HCT116 (cell line): Measurements from ENCODE around the gene AUTS2. TPM values are rescaled to one million over a fixed set of nuclear protein-coding genes. Genes with fewer than 3 reads are reported as not detected.

Source experiments
- ATAC-seq: fragments of 200-7000 bp; cut with Tn5 transposase; 2 replicates; pipeline ENCODE4 v1.9.1; 2020; ENCODE audit warnings: mild to moderate bottlenecking, moderate library complexity
- BruUV-seq: library from RNA; stranded (reverse); fragments of 400-500 nt; replicated peaks from 2 replicates; lab custom pipeline; 2021; lab: Mats Ljungman, UMichigan
- CTCF ChIA-PET: fragments of 300-600 bp; sonication (Branson Sonifier 250); formaldehyde crosslinking; loops from one replicate; lab custom pipeline; 2021; ENCODE audit warnings: antibody characterized with exemption; lab: Charles Lee
- POLR2A ChIA-PET: fragments of 300-600, 350-600 bp; sonication (Branson Sonifier 250); formaldehyde crosslinking; loops from one replicate; lab custom pipeline; 2021; ENCODE audit warnings: antibody characterized with exemption; lab: Charles Lee
- RAD21 ChIA-PET, 2 experiments: fragments of 300-600 bp; sonication (Branson Sonifier 250); formaldehyde crosslinking; loops; one replicate each; lab custom pipeline; 2023; ENCODE audit warnings: low total read pairs in 2 of 2; ENCODE audit not compliant: uncharacterized antibody in 2 of 2, unreplicated experiment in 2 of 2, low non-redundant PET in 1 of 2; lab: Charles Lee
- DNase-seq: peaks from one replicate; pipeline ENCODE4 v3.0.0-alpha.2; 2010; ENCODE audit warnings: low read depth, low spot score
- H2AFZ ChIP-seq: fragments of 200-600 bp; shearing (Covaris generic), sonication (generic); 2 replicates; pipeline ENCODE4 v1.6.1; 2017; ENCODE audit warnings: low read depth, mixed run types, mixed read lengths, antibody characterized with exemption, low read length; ENCODE audit not compliant: poor library complexity, severe bottlenecking
- H3K27ac ChIP-seq: 2 replicates; pipeline ENCODE4 v1.5.1; 2012; ENCODE audit warnings: low read depth, low read length
- H3K27me3 ChIP-seq: fragments of 200-600 bp; sonication (generic); 2 replicates; pipeline ENCODE4 v1.6.1; 2016; ENCODE audit warnings: mixed run types, low read length, mixed read lengths; ENCODE audit not compliant: insufficient read depth
- H3K36me3 ChIP-seq, 2 experiments: fragments of 200-500 bp in 1 of 2; fragments of 200-600 bp in 1 of 2; sonication (Bioruptor generic) in 1 of 2; sonication (generic) in 1 of 2; 2 replicates each; pipeline versions ENCODE4 v1.5.1 to v1.6.1; 2014 to 2016; ENCODE audit warnings: low read length in 2 of 2, inconsistent platforms in 1 of 2, mixed read lengths in 1 of 2, mixed run types in 1 of 2; ENCODE audit not compliant: insufficient read depth in 2 of 2, control insufficient read depth in 1 of 2
- H3K4me1 ChIP-seq, 2 experiments: fragments of 200-600 bp in 1 of 2; sonication (generic) in 1 of 2; 2 replicates each; pipeline versions ENCODE4 v1.5.1 to v1.6.1; 2012 to 2017; ENCODE audit warnings: low read length in 2 of 2, inconsistent platforms in 1 of 2, mild to moderate bottlenecking in 1 of 2, mixed read lengths in 1 of 2, mixed run types in 1 of 2, moderate library complexity in 1 of 2; ENCODE audit not compliant: insufficient read depth in 2 of 2, control insufficient read depth in 1 of 2
- H3K4me2 ChIP-seq: fragments of 200-600 bp; sonication (generic); 2 replicates; pipeline ENCODE4 v1.6.1; 2017; ENCODE audit warnings: mixed run types, low read length, mixed read lengths
- H3K4me3 ChIP-seq, 2 experiments: fragments of 200-600 bp in 1 of 2; sonication (generic) in 1 of 2; replicated peaks in 1 of 2; 2 replicates each; pipeline ENCODE4 v1.5.1; 2011 to 2016; ENCODE audit warnings: low read length in 2 of 2, control low read depth in 1 of 2, low read depth in 1 of 2, mild to moderate bottlenecking in 1 of 2, mixed read lengths in 1 of 2, mixed run types in 1 of 2
- H3K79me2 ChIP-seq: fragments of 200-600 bp; sonication (generic); 2 replicates; pipeline ENCODE4 v1.6.1; 2017; ENCODE audit warnings: mild to moderate bottlenecking, mixed run types, low read length, moderate library complexity, mixed read lengths; ENCODE audit not compliant: insufficient read depth
- H3K9ac ChIP-seq: fragments of 200-600 bp; sonication (generic); 2 replicates; pipeline ENCODE4 v1.6.1; 2016; ENCODE audit warnings: low read length, mixed read lengths
- H3K9me2 ChIP-seq: fragments of 200-600 bp; sonication (generic), shearing (Covaris generic); 2 replicates; pipeline ENCODE4 v1.6.1; 2017; ENCODE audit warnings: mixed run types, mild to moderate bottlenecking, moderate library complexity; ENCODE audit not compliant: insufficient read depth
- H3K9me3 ChIP-seq, 2 experiments: fragments of 200-500 bp in 1 of 2; fragments of 200-600 bp in 1 of 2; sonication (Bioruptor generic) in 1 of 2; sonication (generic) in 1 of 2; 2 replicates each; pipeline ENCODE4 v1.6.1; 2014 to 2017; ENCODE audit warnings: low read length in 2 of 2, mixed read lengths in 2 of 2, inconsistent platforms in 1 of 2, low read depth in 1 of 2, mild to moderate bottlenecking in 1 of 2, mixed run types in 1 of 2, moderate library complexity in 1 of 2; ENCODE audit not compliant: control insufficient read depth in 1 of 2, insufficient read depth in 1 of 2
- H4K20me1 ChIP-seq: fragments of 200-600 bp; sonication (generic), shearing (Covaris generic); 2 replicates; pipeline ENCODE4 v1.6.1; 2017; ENCODE audit warnings: mixed run types, mild to moderate bottlenecking, moderate library complexity; ENCODE audit not compliant: insufficient read depth
- ATF3 ChIP-seq: IDR thresholded peaks from 2 replicates; pipeline ENCODE4 v1.6.1; 2012
- CTCF ChIP-seq, 3 experiments: fragments of 200-600 bp in 1 of 3; sonication (generic) in 1 of 3; IDR thresholded peaks in 2 of 3; conservative IDR thresholded peaks in 1 of 3; 2 replicates each; pipeline ENCODE4 v1.5.1; 2012 to 2017; ENCODE audit warnings: low read depth in 2 of 3, low read length in 2 of 3, antibody characterized with exemption in 1 of 3, borderline replicate concordance in 1 of 3, control low read depth in 1 of 3, mild to moderate bottlenecking in 1 of 3, mixed read lengths in 1 of 3, mixed run types in 1 of 3, moderate library complexity in 1 of 3; ENCODE audit not compliant: insufficient read depth in 1 of 3
- EGR1 ChIP-seq: IDR thresholded peaks from 2 replicates; pipeline ENCODE4 v1.6.1; 2012; ENCODE audit warnings: low read depth
- ELF1 ChIP-seq: IDR thresholded peaks from 2 replicates; pipeline ENCODE4 v1.6.1; 2012; ENCODE audit warnings: low read depth, borderline replicate concordance
- EZH2 ChIP-seq: fragments of 200-600 bp; sonication (generic); IDR thresholded peaks from 2 replicates; pipeline ENCODE4 v1.6.1; 2017; ENCODE audit warnings: antibody characterized with exemption, mixed run types
- EZH2phosphoT487 ChIP-seq: fragments of 200-600 bp; IDR thresholded peaks from 2 replicates; pipeline ENCODE4 v1.6.1; 2018; ENCODE audit warnings: antibody characterized with exemption, borderline replicate concordance
- FOSL1 ChIP-seq: IDR thresholded peaks from 2 replicates; pipeline ENCODE4 v1.6.1; 2012; ENCODE audit warnings: low read depth
- JUND ChIP-seq: IDR thresholded peaks from 2 replicates; pipeline ENCODE4 v1.6.1; 2012
- POLR2A ChIP-seq: IDR thresholded peaks from 2 replicates; pipeline ENCODE4 v1.7.0; 2011; ENCODE audit warnings: borderline replicate concordance; ENCODE audit not compliant: insufficient read depth, insufficient read length; ENCODE audit errors: extremely low read depth
- POLR2AphosphoS5 ChIP-seq: IDR thresholded peaks from 2 replicates; pipeline ENCODE4 v1.6.1; 2011; ENCODE audit warnings: mild to moderate bottlenecking, low read depth, low read length, moderate library complexity
- REST ChIP-seq: IDR thresholded peaks from 2 replicates; pipeline ENCODE4 v1.6.1; 2012; ENCODE audit warnings: low read depth
- SIN3A ChIP-seq: IDR thresholded peaks from 2 replicates; pipeline ENCODE4 v1.6.1; 2012; ENCODE audit warnings: low read depth
- TCF7L2 ChIP-seq: IDR thresholded peaks from 2 replicates; pipeline ENCODE4 v1.7.0; 2011; ENCODE audit warnings: borderline replicate concordance, inconsistent platforms; ENCODE audit not compliant: insufficient read depth, insufficient read length; ENCODE audit errors: extremely low read depth
- YY1 ChIP-seq: IDR thresholded peaks from 2 replicates; pipeline ENCODE4 v1.6.1; 2011; ENCODE audit warnings: low read length, low read depth, moderate library complexity, mild to moderate bottlenecking; ENCODE audit not compliant: insufficient replicate concordance; ENCODE audit errors: extremely low read depth
- ZFX ChIP-seq: fragments of 450-650 bp; IDR thresholded peaks from 2 replicates; pipeline ENCODE4 v1.6.1; 2017
- ZNF274 ChIP-seq: fragments of 200-500 bp; sonication (Bioruptor generic); IDR thresholded peaks from 2 replicates; pipeline ENCODE4 v1.6.1; 2014; ENCODE audit warnings: mild to moderate bottlenecking, low read depth, low read length, inconsistent platforms
- intact Hi-C: fragments of 100-400 bp; cut with micrococcal nuclease; formaldehyde crosslinking; loops from 2 replicates; pipeline ENCODE4 v1.10.0; 2022
- total RNA-seq: library from RNA; stranded (reverse); gene quantifications from one replicate; pipeline ENCODE4 v1.2.1, GENCODE V29; 2021; ENCODE audit not compliant: unreplicated experiment

The AUTS2 gene
- total RNA-seq, 1 experiment from 2014 or later: 0.93 TPM

GRCh38 chr7:69799990-69800389, 201.7 kb downstream of the AUTS2 start:
- Histone ChIP-seq H3K4me3 (no peak overlapping the region), H4K20me1 (no peaks in the 10 kb centered on the region), H3K9me3 (peaks cover 0 to 32% of the 10 kb centered on the region in 2 experiments; a peak in 2 of 4 replicates), H3K79me2 (no peaks in the 10 kb centered on the region), H3K27ac (no peak overlapping the region), H3K9me2 (no peaks in the 10 kb centered on the region), H3K9ac (no peak overlapping the region), H2AFZ (no peak overlapping the region), H3K36me3 (no peaks in the 10 kb centered on the region), H3K4me1 (no peaks in the 10 kb centered on the region), H3K4me2 (no peak overlapping the region), H3K27me3 (no peaks in the 10 kb centered on the region)
- BruUV-seq: no TSS peak
- ChIA-PET POLR2A (no interaction called here), CTCF (no interaction called here), RAD21 (no interaction called here)
- no peak for ATAC-seq
- no peak for TF ChIP-seq EGR1
- no peak for TF ChIP-seq CTCF (IDR thresholded peaks at IDR 0.05 in 2 of 3, conservative IDR thresholded peaks at IDR 0.05 in 1 of 3; ENCODE audit: borderline replicate concordance in 1 of 3, insufficient read depth in 1 of 3, low read depth in 2 of 3, low read length in 2 of 3)
- no peak for TF ChIP-seq JUND
- TF ChIP-seq ZNF274: no peak
- TF ChIP-seq FOSL1: no peak
- TF ChIP-seq SIN3A: no peak
- TF ChIP-seq POLR2AphosphoS5: no peak
- no peak for TF ChIP-seq POLR2A
- no peak for TF ChIP-seq ELF1
- no peak for TF ChIP-seq YY1
- no peak for TF ChIP-seq ZFX
- TF ChIP-seq ATF3: no peak
- TF ChIP-seq EZH2: no peak
- no peak for TF ChIP-seq TCF7L2
- TF ChIP-seq EZH2phosphoT487: no peak
- no peak for TF ChIP-seq REST
- intact Hi-C loops: no loop called here
- DNase-seq: no peak
